Endothelial cell of umbilical vein (primary cell): Measurements from ENCODE around the gene UNC5C. TPM values are rescaled to one million over a fixed set of nuclear protein-coding genes. Genes with fewer than 3 reads are reported as not detected.

Experiments
- BruUV-seq: library from RNA; stranded (reverse); fragments of 400-500 nt; replicated peaks from 2 replicates; lab custom pipeline; 2021; lab: Mats Ljungman, UMichigan
- CTCF ChIA-PET: fragments of 300-600, 350-600 bp; sonication (Branson Sonifier 250); formaldehyde crosslinking; loops from one replicate; lab custom pipeline; 2021; ENCODE audit warnings: antibody characterized with exemption, inconsistent platforms; lab: Charles Lee
- POLR2A ChIA-PET: fragments of 300-600, 350-600 bp; sonication (Branson Sonifier 250); formaldehyde crosslinking; loops from one replicate; lab custom pipeline; 2021; ENCODE audit warnings: antibody characterized with exemption, inconsistent platforms; lab: Charles Lee
- DNase-seq: peaks from one replicate; pipeline ENCODE4 v3.0.0-alpha.2; 2011; ENCODE audit warnings: low read depth, low spot score
- FAIRE-seq: peaks from 2 replicates; lab custom pipeline; 2011; peaks lifted over from hg19 to GRCh38; lab: Jason Lieb, UNC
- H2AFZ ChIP-seq: 2 replicates; pipeline ENCODE4 v1.6.0; 2012; ENCODE audit warnings: low read depth, low read length, control low read depth, inconsistent platforms
- H3K27ac ChIP-seq: 2 replicates; pipeline ENCODE4 v1.5.1; 2011; ENCODE audit warnings: low read depth, mild to moderate bottlenecking, control low read depth, low read length, moderate library complexity; ENCODE audit not compliant: insufficient read depth
- H3K27me3 ChIP-seq, 2 experiments: 2 replicates each; pipeline versions ENCODE4 v1.6.0 to v1.6.1; 2011; ENCODE audit warnings: low read length in 2 of 2, mixed read lengths in 1 of 2; ENCODE audit not compliant: control insufficient read depth in 2 of 2, insufficient read depth in 2 of 2
- H3K36me3 ChIP-seq, 2 experiments: 2 replicates in 1 of 2; 3 replicates in 1 of 2; pipeline ENCODE4 v1.5.1; 2011; ENCODE audit warnings: low read length in 2 of 2, mild to moderate bottlenecking in 1 of 2, moderate library complexity in 1 of 2; ENCODE audit not compliant: control insufficient read depth in 2 of 2, insufficient read depth in 2 of 2; ENCODE audit errors: extremely low read depth in 1 of 2
- H3K4me1 ChIP-seq: 3 replicates; pipeline ENCODE4 v1.5.1; 2011; ENCODE audit warnings: mild to moderate bottlenecking, low read length; ENCODE audit not compliant: control insufficient read depth, insufficient read depth; ENCODE audit errors: extremely low read depth
- H3K4me2 ChIP-seq: 2 replicates; pipeline ENCODE4 v1.6.1; 2011; ENCODE audit warnings: low read length, control low read depth, mixed read lengths; ENCODE audit not compliant: insufficient read depth
- H3K4me3 ChIP-seq, 3 experiments: fragments of 200-600 bp in 1 of 3; sonication (generic), shearing (Covaris generic) in 1 of 3; replicated peaks in 1 of 3; 2 replicates each; pipeline ENCODE4 v1.5.1; 2011 to 2016; ENCODE audit warnings: control low read depth in 3 of 3, low read length in 3 of 3, mild to moderate bottlenecking in 2 of 3, inconsistent platforms in 1 of 3, low read depth in 1 of 3, moderate library complexity in 1 of 3; ENCODE audit not compliant: insufficient read depth in 1 of 3
- H3K79me2 ChIP-seq: 2 replicates; pipeline ENCODE4 v1.6.0; 2012; ENCODE audit warnings: low read length, inconsistent platforms; ENCODE audit not compliant: control insufficient read depth, insufficient read depth
- H3K9ac ChIP-seq: replicated peaks from 2 replicates; pipeline ENCODE3; 2011; ENCODE audit warnings: low read length, control low read depth; ENCODE audit not compliant: insufficient read depth; ENCODE audit errors: extremely low read depth
- H3K9me1 ChIP-seq: replicated peaks from 3 replicates; pipeline ENCODE4 v1.6.0; 2011; ENCODE audit warnings: mild to moderate bottlenecking, low read length; ENCODE audit not compliant: control insufficient read depth, insufficient read depth; ENCODE audit errors: extremely low read depth
- H3K9me3 ChIP-seq: replicated peaks from 2 replicates; pipeline ENCODE4 v1.5.1; 2012; ENCODE audit warnings: low read length, inconsistent platforms; ENCODE audit not compliant: control insufficient read depth, insufficient read depth
- H4K20me1 ChIP-seq: replicated peaks from 2 replicates; pipeline ENCODE3; 2011; ENCODE audit warnings: mild to moderate bottlenecking, low read length; ENCODE audit not compliant: control insufficient read depth, insufficient read depth; ENCODE audit errors: extremely low read depth
- EZH2 ChIP-seq: IDR thresholded peaks from 2 replicates; pipeline ENCODE4 v1.6.1; 2012; ENCODE audit warnings: borderline replicate concordance, low read depth, mild to moderate bottlenecking, moderate library complexity, low read length, inconsistent platforms; ENCODE audit not compliant: severe bottlenecking
- FOS ChIP-seq: IDR thresholded peaks from 2 replicates; pipeline ENCODE4 v1.6.1; 2011; ENCODE audit warnings: mild to moderate bottlenecking, low read length, moderate library complexity, borderline replicate concordance; ENCODE audit not compliant: insufficient read depth
- GATA2 ChIP-seq: IDR thresholded peaks from 2 replicates; pipeline ENCODE4 v1.7.0; 2011; ENCODE audit warnings: low read depth, mild to moderate bottlenecking, moderate library complexity, mixed read lengths, low read length; ENCODE audit not compliant: insufficient read length, insufficient read depth
- JUN ChIP-seq: IDR thresholded peaks from 2 replicates; pipeline ENCODE4 v1.6.1; 2011; ENCODE audit warnings: borderline replicate concordance, low read depth; ENCODE audit not compliant: insufficient read length, insufficient read depth
- MYC ChIP-seq: IDR thresholded peaks from one replicate; pipeline ENCODE4 v1.6.1; 2011; ENCODE audit warnings: mild to moderate bottlenecking, low read depth, low read length
- POLR2A ChIP-seq: IDR thresholded peaks from 2 replicates; pipeline ENCODE4 v1.6.1; 2012; ENCODE audit warnings: low read depth, mild to moderate bottlenecking, control low read depth, low read length
- POLR2AphosphoS5 ChIP-seq: IDR thresholded peaks from 2 replicates; pipeline ENCODE4 v1.6.1; 2012; ENCODE audit warnings: low read depth, mild to moderate bottlenecking, control low read depth, low read length, moderate library complexity; ENCODE audit not compliant: insufficient read depth
- dilution Hi-C: fragments of 300-500 bp; cut with MboI; formaldehyde crosslinking; loops from one replicate; pipeline ENCODE4 v1.15.0; 2019; ENCODE audit warnings: low sequenced_read_pairs; ENCODE audit not compliant: extremely low pct_ligation_motif_present
- intact Hi-C: fragments of 100-400 bp; cut with micrococcal nuclease; formaldehyde crosslinking; loops from one replicate; pipeline ENCODE4 v1.10.0; 2022
- polyA plus RNA-seq, 4 experiments: library from polyadenylated mRNA; depleted of rRNA in 3 of 4; stranded (reverse) in 3 of 4; unstranded in 1 of 4; fragments of >200 nt; gene quantifications; 2 replicates each; pipeline versions ENCODE4 v1.2.1 to v1.2.3, GENCODE V29; 2011 to 2012; ENCODE audit warnings: missing spikeins in 1 of 4
- total RNA-seq: library from RNA; stranded (reverse); gene quantifications from 2 replicates; pipeline ENCODE4 v1.2.3, GENCODE V29; 2021
- TF ChIP-seq, protein P1 (sequence below), 2 donors: IDR thresholded peaks; 1 replicate in 1 of 2; 2 replicates in 1 of 2; pipeline ENCODE4 v1.5.1; 2011; ENCODE audit warnings: low read length in 2 of 2, mild to moderate bottlenecking in 2 of 2, moderate library complexity in 2 of 2, control low read depth in 1 of 2, inconsistent platforms in 1 of 2, low read depth in 1 of 2; ENCODE audit not compliant: insufficient read depth in 1 of 2; ENCODE audit errors: extremely low read depth in 1 of 2
- TF ChIP-seq, protein P2 (sequence below): IDR thresholded peaks from 2 replicates; pipeline ENCODE4 v1.6.1; 2011; ENCODE audit not compliant: insufficient read depth, insufficient read length

Gene UNC5C
- total and polyA plus RNA-seq, 2 donors (not counting 3 experiments of a cell fraction or from before 2014, with no cell fraction given) = 0.44 to 0.53 TPM

DNA sequence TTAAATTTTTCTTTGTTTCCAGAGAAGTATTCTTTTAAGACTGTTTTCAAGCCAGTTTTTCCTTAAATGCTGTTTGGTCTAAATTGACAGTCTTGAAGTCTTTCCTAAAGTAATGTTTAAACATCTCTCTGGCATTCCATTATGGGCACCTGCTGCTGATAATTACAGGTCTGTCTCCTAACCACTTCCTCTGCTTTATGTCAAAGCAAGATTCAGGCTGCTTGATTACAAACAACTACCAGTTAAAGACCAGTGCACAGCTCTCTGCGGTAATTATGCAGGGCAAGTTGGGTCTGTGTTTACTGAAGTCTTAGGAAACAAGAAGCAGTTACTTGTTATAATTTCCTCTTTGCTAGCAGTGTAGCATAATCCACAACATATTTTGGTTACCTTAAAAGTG, 17.6 kb downstream of the UNC5C start:
- no peak overlapping the region for H2AFZ ChIP-seq
- no peaks in the 10 kb centered on the region for H3K27me3 ChIP-seq
- ChIA-PET POLR2A (no interaction called here), CTCF (interaction anchor here (1.4 kb wide), 1 partner anchor 21 kb away, joined by 3 read pairs; no protein-coding TSS in a partner anchor)
- no peak overlapping the region for H3K9ac ChIP-seq
- DNase-seq = no peak
- no peaks in the 10 kb centered on the region for H4K20me1 ChIP-seq
- dilution Hi-C loops = no loop called here
- intact Hi-C loops = no loop called here
- FAIRE-seq = no peak
- no peaks in the 10 kb centered on the region for H3K9me3 ChIP-seq
- H3K27ac ChIP-seq = no peak overlapping the region
- no peak overlapping the region for H3K4me2 ChIP-seq
- H3K4me3 ChIP-seq = no peak overlapping the region
- no peaks in the 10 kb centered on the region for H3K4me1 ChIP-seq
- no peak for TF ChIP-seq POLR2A
- TF ChIP-seq, protein P1, sequence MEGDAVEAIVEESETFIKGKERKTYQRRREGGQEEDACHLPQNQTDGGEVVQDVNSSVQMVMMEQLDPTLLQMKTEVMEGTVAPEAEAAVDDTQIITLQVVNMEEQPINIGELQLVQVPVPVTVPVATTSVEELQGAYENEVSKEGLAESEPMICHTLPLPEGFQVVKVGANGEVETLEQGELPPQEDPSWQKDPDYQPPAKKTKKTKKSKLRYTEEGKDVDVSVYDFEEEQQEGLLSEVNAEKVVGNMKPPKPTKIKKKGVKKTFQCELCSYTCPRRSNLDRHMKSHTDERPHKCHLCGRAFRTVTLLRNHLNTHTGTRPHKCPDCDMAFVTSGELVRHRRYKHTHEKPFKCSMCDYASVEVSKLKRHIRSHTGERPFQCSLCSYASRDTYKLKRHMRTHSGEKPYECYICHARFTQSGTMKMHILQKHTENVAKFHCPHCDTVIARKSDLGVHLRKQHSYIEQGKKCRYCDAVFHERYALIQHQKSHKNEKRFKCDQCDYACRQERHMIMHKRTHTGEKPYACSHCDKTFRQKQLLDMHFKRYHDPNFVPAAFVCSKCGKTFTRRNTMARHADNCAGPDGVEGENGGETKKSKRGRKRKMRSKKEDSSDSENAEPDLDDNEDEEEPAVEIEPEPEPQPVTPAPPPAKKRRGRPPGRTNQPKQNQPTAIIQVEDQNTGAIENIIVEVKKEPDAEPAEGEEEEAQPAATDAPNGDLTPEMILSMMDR (IDR thresholded peaks at IDR 0.05; ENCODE audit: extremely low read depth in 1 of 2, insufficient read depth in 1 of 2, low read depth in 1 of 2, low read length in 2 of 2) = no peak
- TF ChIP-seq GATA2 = no peak
- TF ChIP-seq FOS = no peak
- no peak for TF ChIP-seq JUN
- TF ChIP-seq EZH2 = no peak
- TF ChIP-seq MYC = no peak
- TF ChIP-seq, protein P2, sequence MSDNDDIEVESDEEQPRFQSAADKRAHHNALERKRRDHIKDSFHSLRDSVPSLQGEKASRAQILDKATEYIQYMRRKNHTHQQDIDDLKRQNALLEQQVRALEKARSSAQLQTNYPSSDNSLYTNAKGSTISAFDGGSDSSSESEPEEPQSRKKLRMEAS = no peak
- no peak for TF ChIP-seq POLR2AphosphoS5
- no peaks in the 10 kb centered on the region for H3K9me1 ChIP-seq
- H3K79me2 ChIP-seq = no peaks in the 10 kb centered on the region
- no TSS peak for BruUV-seq
- H3K36me3 ChIP-seq = no peaks in the 10 kb centered on the region
